ENCODE results near the gene ZBTB21. TPM values are rescaled to one million over a fixed set of nuclear protein-coding genes. Genes with fewer than 3 reads are reported as not detected.

The ZBTB21 gene
- total RNA-seq, 4 donors from 2014 or later: 7.0 to 18.4 (median 12.4) TPM

DNA sequence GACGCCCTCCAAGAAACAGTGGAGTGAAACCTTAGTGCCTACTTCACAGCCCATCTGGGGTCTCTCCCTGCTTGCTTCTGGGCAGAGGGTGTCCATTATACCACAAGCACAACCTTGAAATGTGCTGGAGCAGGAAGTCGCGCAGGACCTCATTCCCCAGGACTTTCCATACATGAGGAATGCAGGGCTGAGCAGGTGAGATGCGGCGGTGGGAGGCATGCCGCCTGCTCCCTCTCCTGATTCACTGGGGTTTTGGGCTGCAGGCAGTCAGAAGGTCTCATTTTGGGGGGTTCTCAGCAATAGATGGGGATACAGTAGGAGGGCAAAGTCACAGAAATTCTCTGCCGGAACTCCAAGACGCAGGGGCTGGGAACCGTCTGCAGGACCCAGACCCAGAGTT lies 45.3 kb upstream of the ZBTB21 start:
- TF ChIP-seq, protein P1, sequence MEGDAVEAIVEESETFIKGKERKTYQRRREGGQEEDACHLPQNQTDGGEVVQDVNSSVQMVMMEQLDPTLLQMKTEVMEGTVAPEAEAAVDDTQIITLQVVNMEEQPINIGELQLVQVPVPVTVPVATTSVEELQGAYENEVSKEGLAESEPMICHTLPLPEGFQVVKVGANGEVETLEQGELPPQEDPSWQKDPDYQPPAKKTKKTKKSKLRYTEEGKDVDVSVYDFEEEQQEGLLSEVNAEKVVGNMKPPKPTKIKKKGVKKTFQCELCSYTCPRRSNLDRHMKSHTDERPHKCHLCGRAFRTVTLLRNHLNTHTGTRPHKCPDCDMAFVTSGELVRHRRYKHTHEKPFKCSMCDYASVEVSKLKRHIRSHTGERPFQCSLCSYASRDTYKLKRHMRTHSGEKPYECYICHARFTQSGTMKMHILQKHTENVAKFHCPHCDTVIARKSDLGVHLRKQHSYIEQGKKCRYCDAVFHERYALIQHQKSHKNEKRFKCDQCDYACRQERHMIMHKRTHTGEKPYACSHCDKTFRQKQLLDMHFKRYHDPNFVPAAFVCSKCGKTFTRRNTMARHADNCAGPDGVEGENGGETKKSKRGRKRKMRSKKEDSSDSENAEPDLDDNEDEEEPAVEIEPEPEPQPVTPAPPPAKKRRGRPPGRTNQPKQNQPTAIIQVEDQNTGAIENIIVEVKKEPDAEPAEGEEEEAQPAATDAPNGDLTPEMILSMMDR (IDR thresholded peaks at IDR 0.05; ENCODE audit: low read depth): no peak

DNA sequence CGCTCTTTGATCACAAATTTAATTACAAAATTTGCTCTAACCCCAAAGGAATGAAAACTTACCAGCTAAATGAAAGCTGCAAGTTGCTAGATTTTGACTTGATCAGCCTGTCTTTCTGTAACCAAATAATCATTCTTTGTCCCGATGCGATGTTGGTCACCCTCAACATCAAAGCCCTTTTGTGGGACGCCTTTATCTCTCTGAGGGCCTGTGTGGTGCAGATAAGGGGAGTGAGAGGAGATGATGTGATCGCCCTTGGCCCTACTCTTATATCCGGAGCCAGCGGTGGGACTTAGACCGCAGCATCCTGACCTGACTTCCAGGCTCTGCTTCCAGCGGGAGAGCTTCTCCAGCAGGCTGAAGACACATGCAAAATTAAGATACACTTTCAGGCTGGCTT lies 41.6 kb upstream of the ZBTB21 start:
- TF ChIP-seq, protein P1 (IDR thresholded peaks at IDR 0.05; ENCODE audit: low read depth): no peak

DNA sequence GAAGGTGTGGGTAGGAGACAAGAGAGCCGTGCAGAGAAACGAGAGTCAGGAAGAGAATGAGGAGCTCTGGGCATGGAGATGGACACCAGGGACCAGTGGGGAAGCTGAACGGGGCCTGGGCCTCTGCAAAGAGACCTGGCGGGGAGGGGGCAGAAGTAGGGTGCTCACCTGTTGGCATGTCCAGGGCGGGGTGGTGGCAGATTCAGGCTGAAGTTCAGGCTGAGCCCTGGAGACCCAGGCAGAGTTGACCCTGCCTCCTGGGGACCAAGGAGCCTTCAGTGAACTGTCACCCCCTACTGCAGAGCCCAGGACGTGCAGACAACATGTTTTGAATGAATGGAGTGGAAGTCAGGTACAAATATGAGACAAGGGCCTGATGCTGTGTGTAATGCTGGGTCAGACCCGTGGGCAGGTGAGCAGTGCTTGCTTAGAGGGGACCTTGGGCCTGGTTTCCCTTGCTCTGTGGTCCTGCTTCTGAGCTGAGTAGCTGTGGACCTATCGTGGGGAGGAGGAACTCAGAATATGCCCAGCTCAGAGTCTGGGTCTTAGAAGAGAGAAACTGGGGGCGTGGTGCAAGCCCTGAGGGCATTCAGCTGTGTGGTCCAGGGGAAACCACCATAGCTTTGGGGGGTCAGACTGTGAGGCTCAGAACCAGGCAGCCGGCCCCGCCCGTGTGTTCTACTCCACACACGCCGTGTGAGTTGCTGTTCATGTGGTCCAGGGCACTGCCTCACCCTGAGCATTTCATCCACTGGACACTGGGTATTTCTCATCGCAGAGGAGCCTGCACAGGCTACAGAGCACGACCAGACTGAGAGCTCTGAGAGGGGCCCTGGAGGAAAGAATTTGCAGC lies 39.6 kb upstream of the ZBTB21 start:
- TF ChIP-seq, protein P1 (IDR thresholded peaks at IDR 0.05; ENCODE audit: low read depth): no peak

DNA sequence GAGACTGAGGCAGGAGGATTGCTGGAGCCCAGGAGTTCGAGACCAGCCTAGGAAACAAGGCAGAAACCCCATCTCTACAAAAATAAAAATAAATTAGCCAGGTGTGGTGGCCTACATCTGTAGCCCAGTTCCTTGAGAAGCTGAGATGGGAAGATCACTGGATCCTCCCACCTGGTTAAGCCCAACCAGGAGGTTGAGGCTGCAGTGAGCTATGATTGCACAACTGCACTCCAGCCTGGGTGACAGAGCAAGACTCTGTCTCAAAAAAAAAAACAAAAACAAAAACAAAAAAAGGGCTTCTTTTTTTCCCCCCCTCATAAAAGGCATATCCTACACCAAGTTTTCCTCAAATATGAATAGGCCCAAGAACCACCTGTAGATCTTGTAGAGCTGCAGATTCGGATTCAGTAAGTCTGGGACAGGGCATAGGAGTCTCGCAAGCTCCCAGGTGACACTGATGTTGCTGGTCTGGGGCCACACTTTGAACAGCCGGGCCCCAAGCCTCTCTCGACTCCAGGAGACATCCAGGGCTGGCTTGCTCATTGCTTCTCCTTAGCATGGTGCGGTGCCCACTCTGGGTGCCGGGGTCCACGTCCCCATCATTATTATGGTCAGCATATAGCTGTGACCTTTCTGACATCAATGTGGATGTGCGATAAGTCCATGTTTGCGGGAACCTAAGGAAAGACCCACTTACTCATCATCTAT lies 38.9 kb upstream of the ZBTB21 start:
- TF ChIP-seq, protein P1 (IDR thresholded peaks at IDR 0.05; ENCODE audit: low read depth): no peak

DNA sequence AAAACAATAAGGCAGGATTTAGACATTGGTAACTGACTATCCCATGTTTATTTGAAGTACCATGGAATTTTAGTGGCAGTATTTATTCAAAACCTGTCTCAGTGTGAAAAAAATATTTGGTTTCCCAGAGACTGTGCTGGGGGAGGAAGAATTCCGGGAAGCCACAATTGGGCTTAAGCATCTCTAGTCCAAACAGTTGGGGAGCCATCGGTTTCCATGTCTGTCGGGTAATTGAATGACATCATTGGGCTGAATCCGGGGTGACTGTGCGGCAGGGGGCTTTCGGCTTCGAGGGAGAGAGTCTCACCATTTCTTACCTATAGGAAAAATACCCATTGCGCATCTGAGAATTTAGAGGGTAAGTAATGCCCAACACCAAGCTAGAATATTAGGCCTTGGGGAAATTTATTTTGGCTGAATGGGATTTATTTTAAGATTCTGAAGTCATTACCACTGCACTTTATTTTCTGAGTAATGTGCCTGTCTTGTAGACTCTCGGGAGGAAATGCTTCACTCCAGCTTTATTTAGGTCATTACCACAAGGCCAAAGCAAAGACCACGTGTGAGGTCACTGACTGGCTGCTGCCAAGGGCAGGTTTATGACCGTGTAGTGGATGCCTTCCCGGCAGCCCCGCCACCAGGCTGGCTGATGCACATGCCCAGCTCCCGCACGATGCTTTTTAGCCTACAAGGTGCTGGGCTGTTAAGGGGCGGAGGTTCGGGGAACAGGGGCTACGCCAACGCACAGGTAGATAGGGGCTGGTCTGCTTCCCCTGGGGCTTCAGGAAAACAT lies 37.9 kb upstream of the ZBTB21 start:
- TF ChIP-seq, protein P1 (IDR thresholded peaks at IDR 0.05; ENCODE audit: low read depth): no peak

DNA sequence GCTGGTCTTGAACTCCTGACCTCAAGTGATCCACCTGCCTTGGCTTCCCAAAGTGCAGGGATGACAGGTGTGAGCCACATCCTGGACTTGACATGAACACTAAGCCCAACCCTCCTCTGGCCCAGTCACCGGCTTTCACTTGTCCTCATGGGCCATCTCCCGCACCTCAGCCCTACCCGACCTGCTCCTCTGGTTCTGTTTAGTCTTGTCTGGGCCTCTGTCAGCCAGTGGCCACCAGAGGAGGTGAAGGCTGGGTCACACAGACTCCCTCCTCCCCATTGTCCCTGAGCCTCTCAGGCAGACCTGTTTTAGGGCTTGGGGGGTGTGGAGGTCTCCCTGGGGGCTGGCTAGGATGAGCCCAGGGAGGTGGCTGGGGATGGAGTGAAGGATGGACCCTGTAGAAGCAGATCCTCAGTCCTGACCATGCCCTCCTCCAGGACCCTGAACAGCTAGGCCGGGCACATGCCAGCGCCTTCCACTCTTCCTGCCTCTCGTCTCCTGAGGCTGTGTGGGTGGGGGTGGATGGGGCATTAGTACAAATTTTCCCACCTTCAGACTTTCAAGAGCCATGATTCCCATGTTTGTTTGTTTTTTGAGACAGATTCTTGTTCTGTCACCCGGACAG lies 34.8 kb upstream of the ZBTB21 start:
- TF ChIP-seq, protein P1 (IDR thresholded peaks at IDR 0.05; ENCODE audit: low read depth): no peak

Measured in subcutaneous adipose tissue (tissue), 4 donors.